ENCODE measurements around the gene KCTD4. TPM values are rescaled to one million over a fixed set of nuclear protein-coding genes. Genes with fewer than 3 reads are reported as not detected.

Gene KCTD4
- total and polyA plus RNA-seq, 10 of the 15 experiments (the other 5 are each of a cell fraction or from before 2014, with no cell fraction given) = 0.09 TPM; not detected in 9

DNA sequence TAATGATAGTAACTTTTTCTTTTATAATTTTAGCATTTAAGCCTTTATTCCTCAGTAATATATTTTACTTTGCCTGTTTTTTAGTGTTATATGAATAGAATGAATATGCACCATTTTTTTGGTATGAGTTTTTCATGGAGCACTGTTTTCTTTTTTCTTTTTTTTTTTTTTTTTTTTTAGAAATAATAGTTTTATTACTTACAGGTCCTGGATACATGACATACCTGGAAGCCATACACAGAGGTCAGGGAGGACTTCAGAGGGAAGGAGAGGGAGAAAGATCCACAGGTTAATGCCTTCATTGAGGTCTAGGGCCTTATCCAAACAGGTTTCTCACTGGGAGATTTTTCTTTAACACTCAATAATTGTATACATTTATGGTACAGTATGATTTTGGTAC is 26.4 kb downstream of the KCTD4 start:
- ATAC-seq = no peak
- ChIA-PET SMC1A (ENCODE audit: uncharacterized antibody, unreplicated experiment) (interaction anchor here (0.9 kb wide), 1 partner anchor 11 kb away, joined by 3 read pairs; no protein-coding TSS in a partner anchor), POLR2A (no interaction called here), CTCF (interaction anchor here (1.3 kb wide), 1 partner anchor 12 kb away, joined by 3 read pairs; no protein-coding TSS in a partner anchor), RAD21 (ENCODE audit: unreplicated experiment) (no interaction called here)
- Histone ChIP-seq H4K20me1 (ENCODE audit: control insufficient read depth, insufficient read depth) (no peaks in the 10 kb centered on the region), H3K4me1 (ENCODE audit: control insufficient read depth, insufficient read depth, low read length) (no peaks in the 10 kb centered on the region), H2AFZ (ENCODE audit: control insufficient read depth, low read depth, low read length) (no peak overlapping the region), H3K9me3 (replicated peaks; ENCODE audit: control insufficient read depth, insufficient read depth, low read length) (no peaks in the 10 kb centered on the region), H3K9ac (ENCODE audit: control insufficient read depth, insufficient read depth, low read length) (no peak overlapping the region), H3K27me3 (replicated peaks in 1 of 2; ENCODE audit: control insufficient read depth in 2 of 2, insufficient read depth in 2 of 2, low read length in 1 of 2) (no peaks in the 10 kb centered on the region), H3K27ac (ENCODE audit: control insufficient read depth, insufficient read depth) (no peak overlapping the region), H3K4me2 (ENCODE audit: control insufficient read depth, insufficient read depth) (no peak overlapping the region), H3K79me2 (ENCODE audit: control insufficient read depth, insufficient read depth, low read length) (no peaks in the 10 kb centered on the region; the same call in 1 of the 2 replicates), H3K4me3 (no peak overlapping the region), H3K36me3 (ENCODE audit: control insufficient read depth in 2 of 2, insufficient read depth in 2 of 2, low read length in 1 of 2) (no peaks in the 10 kb centered on the region; a peak in 1 of 4 replicates)
- no peak for FAIRE-seq
- DNase-seq (ENCODE audit: low read depth, low spot score) = no peak
- in situ Hi-C loops (cut with MboI) (loop anchor here (5.0 kb wide), 1 partner anchor 52 kb away; the partner anchor contains the start of gene GTF2F2), intact Hi-C loops (cut with micrococcal nuclease; ENCODE audit: unreplicated experiment) (no loop called here)
- TF ChIP-seq ZNF622 (IDR thresholded peaks at IDR 0.05) (no peak), CBX3 (IDR thresholded peaks at IDR 0.05; ENCODE audit: borderline replicate concordance, low read depth) (no peak), NFIC (IDR thresholded peaks at IDR 0.05; ENCODE audit: low read depth, low read length) (no peak), EED (IDR thresholded peaks at IDR 0.05; ENCODE audit: low read depth) (no peak), ZNF207 (IDR thresholded peaks at IDR 0.05; ENCODE audit: borderline replicate concordance) (no peak), SMAD1 (IDR thresholded peaks at IDR 0.05; ENCODE audit: low read depth, partially characterized antibody) (no peak), PAX5 (IDR thresholded peaks at IDR 0.05; ENCODE audit: borderline replicate concordance, low read depth, low read length) (no peak), NR2C1 (IDR thresholded peaks at IDR 0.05) (no peak), IKZF2 (IDR thresholded peaks at IDR 0.05) (no peak), BACH1 (IDR thresholded peaks at IDR 0.05; ENCODE audit: borderline replicate concordance) (no peak), HDAC2 (IDR thresholded peaks at IDR 0.05) (no peak), FOXM1 (IDR thresholded peaks at IDR 0.05; ENCODE audit: low read depth, low read length) (no peak), SIN3A (IDR thresholded peaks at IDR 0.05; ENCODE audit: low read depth, low read length) (no peak), CHD2 (IDR thresholded peaks at IDR 0.05; ENCODE audit: borderline replicate concordance, low read depth, low read length) (no peak), TBL1XR1 (IDR thresholded peaks at IDR 0.05; ENCODE audit: low read depth, low read length) (no peak), PML (IDR thresholded peaks at IDR 0.05; ENCODE audit: low read length) (no peak), POLR2AphosphoS2 (IDR thresholded peaks at IDR 0.05; ENCODE audit: low read depth, low read length) (no peak), SMC3 (IDR thresholded peaks at IDR 0.05; ENCODE audit: borderline replicate concordance, low read length) (no peak)
- TF ChIP-seq, protein P1, sequence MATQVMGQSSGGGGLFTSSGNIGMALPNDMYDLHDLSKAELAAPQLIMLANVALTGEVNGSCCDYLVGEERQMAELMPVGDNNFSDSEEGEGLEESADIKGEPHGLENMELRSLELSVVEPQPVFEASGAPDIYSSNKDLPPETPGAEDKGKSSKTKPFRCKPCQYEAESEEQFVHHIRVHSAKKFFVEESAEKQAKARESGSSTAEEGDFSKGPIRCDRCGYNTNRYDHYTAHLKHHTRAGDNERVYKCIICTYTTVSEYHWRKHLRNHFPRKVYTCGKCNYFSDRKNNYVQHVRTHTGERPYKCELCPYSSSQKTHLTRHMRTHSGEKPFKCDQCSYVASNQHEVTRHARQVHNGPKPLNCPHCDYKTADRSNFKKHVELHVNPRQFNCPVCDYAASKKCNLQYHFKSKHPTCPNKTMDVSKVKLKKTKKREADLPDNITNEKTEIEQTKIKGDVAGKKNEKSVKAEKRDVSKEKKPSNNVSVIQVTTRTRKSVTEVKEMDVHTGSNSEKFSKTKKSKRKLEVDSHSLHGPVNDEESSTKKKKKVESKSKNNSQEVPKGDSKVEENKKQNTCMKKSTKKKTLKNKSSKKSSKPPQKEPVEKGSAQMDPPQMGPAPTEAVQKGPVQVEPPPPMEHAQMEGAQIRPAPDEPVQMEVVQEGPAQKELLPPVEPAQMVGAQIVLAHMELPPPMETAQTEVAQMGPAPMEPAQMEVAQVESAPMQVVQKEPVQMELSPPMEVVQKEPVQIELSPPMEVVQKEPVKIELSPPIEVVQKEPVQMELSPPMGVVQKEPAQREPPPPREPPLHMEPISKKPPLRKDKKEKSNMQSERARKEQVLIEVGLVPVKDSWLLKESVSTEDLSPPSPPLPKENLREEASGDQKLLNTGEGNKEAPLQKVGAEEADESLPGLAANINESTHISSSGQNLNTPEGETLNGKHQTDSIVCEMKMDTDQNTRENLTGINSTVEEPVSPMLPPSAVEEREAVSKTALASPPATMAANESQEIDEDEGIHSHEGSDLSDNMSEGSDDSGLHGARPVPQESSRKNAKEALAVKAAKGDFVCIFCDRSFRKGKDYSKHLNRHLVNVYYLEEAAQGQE (IDR thresholded peaks at IDR 0.05; ENCODE audit: low read depth, low read length) = no peak
- no TSS peak for BruUV-seq (replicated peaks)

Measured in GM12878 (cell line).